ENCODE measurements around the gene PWWP2B.
"Not testable (repeated sequence)": the region's sequence is repeated elsewhere in the genome, so short reads cannot be mapped to it uniquely, and the experiment has no call there.

PWWP2B gene

GRCh38 chr10:132376394-132376851 lies 20.6 kb upstream of the PWWP2B start:
- Mint-ChIP-seq H3K4me1 (peaks cover 8% of the 10 kb centered on the region), H3K4me3 (no peak overlapping the region), H3K27ac (ENCODE audit: low read depth) (no peak overlapping the region), H3K27me3 (peaks cover 9% of the 10 kb centered on the region), H3K9me3 (no peaks in the 10 kb centered on the region), H3K36me3 (ENCODE audit: insufficient read depth) (no peaks in the 10 kb centered on the region)
- no peak for ATAC-seq (replicated peaks; ENCODE audit: extremely low read depth, poor library complexity, severe bottlenecking)
- no peak for DNase-seq (ENCODE audit: low spot score in 2 of 2)

GRCh38 chr10:132377326-132377725 lies 19.7 kb upstream of the PWWP2B start:
- Mint-ChIP-seq H3K4me3 (no peak overlapping the region), H3K4me1 (peaks cover 9% of the 10 kb centered on the region), H3K27ac (ENCODE audit: low read depth) (no peak overlapping the region), H3K36me3 (ENCODE audit: insufficient read depth) (no peaks in the 10 kb centered on the region), H3K27me3 (peaks cover under 1% of the 10 kb centered on the region), H3K9me3 (no peaks in the 10 kb centered on the region)
- no peak for ATAC-seq (replicated peaks; ENCODE audit: extremely low read depth, poor library complexity, severe bottlenecking)
- DNase-seq (ENCODE audit: low spot score in 2 of 2): no peak

DNA sequence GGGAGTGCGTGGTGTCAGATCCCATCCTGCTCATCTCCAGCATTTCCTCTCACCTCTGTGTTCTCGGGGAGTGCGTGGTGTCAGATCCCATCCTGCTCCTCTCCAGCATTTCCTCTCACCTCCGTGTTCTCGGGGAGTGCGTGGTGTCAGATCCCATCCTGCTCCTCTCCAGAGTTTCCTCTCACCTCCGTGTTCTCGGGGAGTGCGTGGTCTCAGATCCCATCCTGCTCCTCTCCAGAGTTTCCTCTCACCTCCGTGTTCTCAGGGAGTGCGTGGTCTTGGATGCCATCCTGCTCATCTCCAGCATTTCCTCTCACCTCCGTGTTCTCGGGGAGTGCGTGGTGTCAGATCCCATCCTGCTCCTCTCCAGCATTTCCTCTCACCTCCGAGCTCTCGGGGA lies 18.0 kb upstream of the PWWP2B start:
- ATAC-seq (replicated peaks; ENCODE audit: extremely low read depth, poor library complexity, severe bottlenecking); H3K4me3 Mint-ChIP-seq; H3K9me3 Mint-ChIP-seq; DNase-seq (ENCODE audit: low spot score in 2 of 2); H3K27me3 Mint-ChIP-seq; H3K36me3 Mint-ChIP-seq (ENCODE audit: insufficient read depth); H3K27ac Mint-ChIP-seq (ENCODE audit: low read depth): not testable (repeated sequence)
- H3K4me1 Mint-ChIP-seq: peaks cover 17% of the 10 kb centered on the region

DNA sequence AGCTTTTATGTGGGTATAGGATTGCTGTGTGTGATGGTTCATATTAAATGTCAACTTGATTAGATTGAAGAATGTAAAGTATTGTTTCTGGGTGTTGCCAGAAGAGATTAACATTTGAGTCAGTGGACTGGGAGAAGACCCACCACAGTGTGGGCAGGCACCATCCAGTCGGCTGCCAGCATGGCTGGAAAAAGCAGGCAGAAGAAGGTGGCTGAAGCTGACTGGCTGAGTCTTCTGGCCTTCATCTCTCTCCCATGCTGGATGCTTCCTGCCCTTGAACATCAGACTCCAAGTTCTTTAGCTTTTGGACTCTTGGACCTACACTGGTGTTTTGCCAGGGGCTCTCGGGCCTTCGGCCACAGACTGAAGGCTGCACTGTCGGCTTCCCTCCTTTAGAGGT lies 16.0 kb upstream of the PWWP2B start:
- H3K9me3 Mint-ChIP-seq; H3K27me3 Mint-ChIP-seq; H3K36me3 Mint-ChIP-seq (ENCODE audit: insufficient read depth); DNase-seq (ENCODE audit: low spot score in 2 of 2); H3K27ac Mint-ChIP-seq (ENCODE audit: low read depth); ATAC-seq (replicated peaks; ENCODE audit: extremely low read depth, poor library complexity, severe bottlenecking); H3K4me3 Mint-ChIP-seq: not testable (repeated sequence)
- peaks cover 17% of the 10 kb centered on the region for H3K4me1 Mint-ChIP-seq

- Mint-ChIP-seq H3K4me1 (peaks cover 17% of the 10 kb centered on the region), H3K27ac (ENCODE audit: low read depth) (peak overlapping the region; percentile 26), H3K27me3 (no peaks in the 10 kb centered on the region), H3K36me3 (ENCODE audit: insufficient read depth) (peaks cover 3% of the 10 kb centered on the region), H3K9me3 (no peaks in the 10 kb centered on the region), H3K4me3 (no peak overlapping the region)
- no peak for DNase-seq (ENCODE audit: low spot score in 2 of 2)
- ATAC-seq (replicated peaks; ENCODE audit: extremely low read depth, poor library complexity, severe bottlenecking): no peak
These were observed 15.3 kb upstream of the PWWP2B start for GRCh38 chr10:132381741-132382140.

- Mint-ChIP-seq H3K27me3 (no peaks in the 10 kb centered on the region), H3K36me3 (ENCODE audit: insufficient read depth) (peaks cover 3% of the 10 kb centered on the region), H3K27ac (ENCODE audit: low read depth) (no peak overlapping the region), H3K4me1 (peaks cover 17% of the 10 kb centered on the region), H3K9me3 (no peaks in the 10 kb centered on the region), H3K4me3 (no peak overlapping the region)
- DNase-seq (ENCODE audit: low spot score in 2 of 2) (no peak), ATAC-seq (replicated peaks; ENCODE audit: extremely low read depth, poor library complexity, severe bottlenecking) (no peak)
These were observed 14.6 kb upstream of the PWWP2B start for GRCh38 chr10:132382231-132382922.

- Mint-ChIP-seq H3K27ac (ENCODE audit: low read depth) (no peak overlapping the region), H3K27me3 (no peaks in the 10 kb centered on the region), H3K4me1 (peaks cover 17% of the 10 kb centered on the region), H3K36me3 (ENCODE audit: insufficient read depth) (peaks cover 3% of the 10 kb centered on the region), H3K9me3 (no peaks in the 10 kb centered on the region), H3K4me3 (no peak overlapping the region)
- DNase-seq (ENCODE audit: low spot score in 2 of 2) (no peak), ATAC-seq (replicated peaks; ENCODE audit: extremely low read depth, poor library complexity, severe bottlenecking) (no peak)
These were observed 13.9 kb upstream of the PWWP2B start for GRCh38 chr10:132383101-132383500.

- H3K36me3 Mint-ChIP-seq (ENCODE audit: insufficient read depth): peaks cover 3% of the 10 kb centered on the region
- H3K9me3 Mint-ChIP-seq: no peaks in the 10 kb centered on the region
- ATAC-seq (replicated peaks; ENCODE audit: extremely low read depth, poor library complexity, severe bottlenecking): no peak
- H3K4me3 Mint-ChIP-seq: no peak overlapping the region
- no peaks in the 10 kb centered on the region for H3K27me3 Mint-ChIP-seq
- H3K27ac Mint-ChIP-seq (ENCODE audit: low read depth): no peak overlapping the region
- DNase-seq (ENCODE audit: low spot score in 2 of 2): no peak
- peaks cover 17% of the 10 kb centered on the region for H3K4me1 Mint-ChIP-seq
These were observed 13.2 kb upstream of the PWWP2B start for GRCh38 chr10:132383751-132384196.

DNA sequence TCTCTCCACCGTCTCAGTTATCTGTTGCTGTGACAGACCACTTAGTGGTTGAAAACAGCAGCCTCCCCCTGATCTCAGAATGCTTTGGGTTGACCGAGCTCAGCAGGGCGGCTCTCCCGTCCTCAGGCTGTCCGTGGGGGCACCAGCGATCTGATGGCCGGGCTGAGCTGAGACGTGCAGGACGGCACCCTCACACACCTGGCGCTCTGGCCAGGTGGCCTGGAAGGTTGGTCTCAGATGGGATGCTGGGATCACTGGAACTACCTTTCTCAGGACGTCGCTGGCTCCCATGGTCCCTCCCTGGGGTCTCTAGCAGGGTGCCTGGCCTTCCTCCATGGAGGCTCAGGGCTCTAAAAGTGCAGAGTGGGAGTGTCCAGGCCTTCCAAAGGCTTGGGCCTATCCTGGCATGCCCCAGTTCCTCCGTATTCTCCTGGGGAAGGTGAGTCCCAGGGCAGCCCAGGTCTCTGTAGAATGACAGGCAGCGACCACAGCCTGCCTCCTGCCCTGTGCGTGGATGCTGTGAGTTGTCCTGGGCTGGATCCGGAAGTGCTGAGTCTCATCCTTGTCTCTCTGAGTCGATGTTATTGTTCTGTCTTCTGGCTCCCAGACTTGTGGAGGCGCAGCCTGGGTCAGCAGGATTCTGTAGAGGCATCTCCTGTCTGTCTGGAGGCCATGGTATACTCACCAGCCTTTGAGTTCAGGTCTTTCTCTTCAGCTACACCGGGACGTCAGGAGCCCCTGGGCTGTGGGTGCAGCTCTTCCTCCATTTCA lies 12.2 kb upstream of the PWWP2B start:
- no peak overlapping the region for H3K4me3 Mint-ChIP-seq
- no peaks in the 10 kb centered on the region for H3K27me3 Mint-ChIP-seq
- peaks cover 17% of the 10 kb centered on the region for H3K4me1 Mint-ChIP-seq
- ATAC-seq (replicated peaks; ENCODE audit: extremely low read depth, poor library complexity, severe bottlenecking) (no peak), DNase-seq (ENCODE audit: low spot score in 2 of 2) (no peak)
- H3K27ac Mint-ChIP-seq (ENCODE audit: low read depth): peak overlapping the region; percentile 53
- no peaks in the 10 kb centered on the region for H3K9me3 Mint-ChIP-seq
- peaks cover 3% of the 10 kb centered on the region for H3K36me3 Mint-ChIP-seq (ENCODE audit: insufficient read depth)

DNA sequence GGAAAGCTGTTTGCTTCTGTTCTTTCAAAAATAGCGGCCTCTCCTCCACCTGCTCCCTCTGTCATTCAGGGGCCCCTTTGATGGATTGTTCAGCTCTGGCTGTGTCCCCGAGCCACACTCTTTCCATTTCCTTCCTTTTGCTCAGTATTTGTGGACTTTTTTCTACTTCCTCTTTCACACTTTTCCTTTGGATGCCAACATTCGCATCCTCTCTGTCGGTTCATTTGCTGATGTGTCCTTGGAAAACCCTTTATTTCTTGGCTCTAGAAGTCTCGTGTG lies 11.7 kb upstream of the PWWP2B start:
- Mint-ChIP-seq H3K9me3 (no peaks in the 10 kb centered on the region), H3K4me1 (peaks cover 17% of the 10 kb centered on the region), H3K27ac (ENCODE audit: low read depth) (peak overlapping the region; percentile 53), H3K27me3 (no peaks in the 10 kb centered on the region), H3K4me3 (no peak overlapping the region), H3K36me3 (ENCODE audit: insufficient read depth) (peaks cover 3% of the 10 kb centered on the region)
- ATAC-seq (replicated peaks; ENCODE audit: extremely low read depth, poor library complexity, severe bottlenecking): no peak
- DNase-seq (ENCODE audit: low spot score in 2 of 2): no peak

- Mint-ChIP-seq H3K4me1 (peaks cover 17% of the 10 kb centered on the region), H3K36me3 (ENCODE audit: insufficient read depth) (peaks cover 3% of the 10 kb centered on the region), H3K4me3 (no peak overlapping the region), H3K27me3 (no peaks in the 10 kb centered on the region), H3K9me3 (no peaks in the 10 kb centered on the region), H3K27ac (ENCODE audit: low read depth) (peak overlapping the region; percentile 53)
- DNase-seq (ENCODE audit: low spot score in 2 of 2) (no peak), ATAC-seq (replicated peaks; ENCODE audit: extremely low read depth, poor library complexity, severe bottlenecking) (no peak)
These were observed 11.1 kb upstream of the PWWP2B start for GRCh38 chr10:132385721-132386418.

DNA sequence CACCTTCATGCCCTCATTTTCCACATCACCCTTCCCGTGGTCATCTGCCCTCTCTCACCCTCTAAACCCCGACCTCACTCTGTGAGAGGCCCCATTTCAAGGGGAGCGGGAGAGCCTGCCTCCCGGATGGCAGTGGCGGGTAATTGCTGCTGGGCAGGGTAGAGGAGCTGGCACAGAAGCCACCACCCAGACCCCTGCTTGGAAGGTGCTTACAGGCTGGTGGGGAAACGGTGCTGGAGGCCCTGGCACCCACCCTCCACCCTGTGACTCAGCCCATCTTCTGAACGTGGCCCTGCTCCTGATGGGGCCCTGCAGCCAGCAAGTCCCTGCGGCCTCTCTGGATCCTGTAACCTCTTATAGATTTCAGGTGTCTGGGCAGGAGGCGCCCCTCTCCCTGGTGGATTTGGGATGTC lies 10.6 kb upstream of the PWWP2B start:
- H3K27me3 Mint-ChIP-seq: no peaks in the 10 kb centered on the region
- ATAC-seq (replicated peaks; ENCODE audit: extremely low read depth, poor library complexity, severe bottlenecking) (no peak), DNase-seq (ENCODE audit: low spot score in 2 of 2) (no peak)
- peaks cover 15% of the 10 kb centered on the region for H3K4me1 Mint-ChIP-seq
- no peak overlapping the region for H3K27ac Mint-ChIP-seq (ENCODE audit: low read depth)
- no peaks in the 10 kb centered on the region for H3K9me3 Mint-ChIP-seq
- H3K4me3 Mint-ChIP-seq: no peak overlapping the region
- peaks cover 3% of the 10 kb centered on the region for H3K36me3 Mint-ChIP-seq (ENCODE audit: insufficient read depth)

GRCh38 chr10:132386896-132387295 lies 10.1 kb upstream of the PWWP2B start:
- H3K9me3 Mint-ChIP-seq; DNase-seq (ENCODE audit: low spot score in 2 of 2); H3K36me3 Mint-ChIP-seq (ENCODE audit: insufficient read depth); H3K4me3 Mint-ChIP-seq; H3K27me3 Mint-ChIP-seq; ATAC-seq (replicated peaks; ENCODE audit: extremely low read depth, poor library complexity, severe bottlenecking): not testable (repeated sequence)
- peak overlapping the region; percentile 44 for H3K27ac Mint-ChIP-seq (ENCODE audit: low read depth)
- peaks cover 12% of the 10 kb centered on the region for H3K4me1 Mint-ChIP-seq

Measured in central memory CD8-positive, alpha-beta T cell (primary cell).